HepG2 (cell line): Measurements from ENCODE around the gene PPA2. TPM values are rescaled to one million over a fixed set of nuclear protein-coding genes. Genes with fewer than 3 reads are reported as not detected.

ENCODE experiments used
- AHDC1 ChIP-seq: sonication (generic); formaldehyde crosslinking; IDR thresholded peaks from 2 replicates; pipeline ENCODE4 v1.5.1; 2020; ENCODE audit warnings: mild to moderate bottlenecking, missing genetic modification reagents, borderline replicate concordance
- CCDC6 ChIP-seq: sonication (generic); formaldehyde crosslinking; IDR thresholded peaks from 2 replicates; pipeline ENCODE4 v1.8.1; 2022; ENCODE audit warnings: mild to moderate bottlenecking, missing genetic modification reagents, moderate library complexity
- GLMP ChIP-seq: sonication (generic); formaldehyde crosslinking; IDR thresholded peaks from 2 replicates; pipeline ENCODE4 v1.9.0; 2021; ENCODE audit warnings: missing genetic modification reagents, mild to moderate bottlenecking, borderline replicate concordance
- KDM5A ChIP-seq: fragments of 200-600 bp; sonication (generic); IDR thresholded peaks from 2 replicates; pipeline ENCODE4 v1.7.0; 2018; ENCODE audit warnings: antibody characterized with exemption, mild to moderate bottlenecking, low read length, borderline replicate concordance
- KLF6 ChIP-seq: IDR thresholded peaks from 2 replicates; pipeline ENCODE4 v1.8.0; 2016; ENCODE audit warnings: missing biosample characterization, missing genetic modification reagents
- MIER2 ChIP-seq: IDR thresholded peaks from 2 replicates; pipeline ENCODE4 v1.6.1; 2016; ENCODE audit warnings: missing biosample characterization, missing genetic modification reagents
- MYNN ChIP-seq: sonication (generic); formaldehyde crosslinking; IDR thresholded peaks from 2 replicates; pipeline ENCODE4 v1.4.0; 2020; ENCODE audit warnings: mild to moderate bottlenecking, low read depth, missing genetic modification reagents
- REPIN1 ChIP-seq: sonication (generic); formaldehyde crosslinking; IDR thresholded peaks from 2 replicates; pipeline ENCODE4 v1.8.0; 2022; ENCODE audit warnings: missing genetic modification reagents, low read depth, mild to moderate bottlenecking, borderline replicate concordance
- SAP130 ChIP-seq: IDR thresholded peaks from 2 replicates; pipeline ENCODE4 v1.6.1; 2016; ENCODE audit warnings: low read depth
- SNAPC2 ChIP-seq: sonication (generic); formaldehyde crosslinking; IDR thresholded peaks from 2 replicates; pipeline ENCODE4 v1.8.1; 2022; ENCODE audit warnings: mild to moderate bottlenecking, missing genetic modification reagents
- ZHX1 ChIP-seq: sonication (generic); formaldehyde crosslinking; IDR thresholded peaks from 2 replicates; pipeline ENCODE4 v1.8.1; 2022; ENCODE audit warnings: low read depth, mild to moderate bottlenecking, missing genetic modification reagents
- ZNF20 ChIP-seq: sonication (generic); formaldehyde crosslinking; IDR thresholded peaks from 2 replicates; pipeline ENCODE4 v1.4.0; 2020; ENCODE audit warnings: mild to moderate bottlenecking, moderate library complexity, missing genetic modification reagents
- ZNF33B ChIP-seq: sonication (generic); formaldehyde crosslinking; IDR thresholded peaks from 2 replicates; pipeline ENCODE4 v1.5.1; 2020; ENCODE audit warnings: mild to moderate bottlenecking, missing genetic modification reagents
- ZSCAN25 ChIP-seq: sonication (generic); formaldehyde crosslinking; IDR thresholded peaks from 2 replicates; pipeline ENCODE4 v1.8.0; 2022; ENCODE audit warnings: mild to moderate bottlenecking, missing genetic modification reagents
- polyA plus RNA-seq, 8 experiments: library from polyadenylated mRNA; depleted of rRNA in 3 of 8; stranded (reverse) in 7 of 8; unstranded in 1 of 8; fragments of >200 nt; fragmentation: Illumina TruSeq in 4 of 8; extraction: Trizol in 4 of 8; gene quantifications; 2 replicates each; pipeline versions ENCODE4 v1.2.1 to v1.2.3, GENCODE V29; 2011 to 2016; ENCODE audit warnings: low read depth in 4 of 8, missing spikeins in 1 of 8, mixed read lengths in 1 of 8; ENCODE audit not compliant: insufficient read depth in 1 of 8
- total RNA-seq, 5 experiments: library from RNA; depleted of rRNA; stranded (reverse); fragments of >200 nt; fragmentation: Illumina TruSeq; extraction: Trizol; gene quantifications; 2 replicates each; pipeline ENCODE4 v1.2.3, GENCODE V29; 2016; ENCODE audit warnings: low read depth in 1 of 5
- TF ChIP-seq, protein P1 (sequence below): sonication (generic); formaldehyde crosslinking; IDR thresholded peaks from 2 replicates; pipeline ENCODE4 v1.5.1; 2020; ENCODE audit warnings: mild to moderate bottlenecking, missing genetic modification reagents, borderline replicate concordance
- TF ChIP-seq, protein P2 (sequence below): sonication (generic); formaldehyde crosslinking; IDR thresholded peaks from 2 replicates; pipeline ENCODE4 v1.5.1; 2020; ENCODE audit warnings: missing genetic modification reagents, mild to moderate bottlenecking, borderline replicate concordance

Gene PPA2
- total and polyA plus RNA-seq, 2 of the 13 experiments (the other 11 are each of a cell fraction or from before 2014, with no cell fraction given), result 44.2 to 70.6 TPM

- 0 out of 2 replicates have a peak, but pooled peaks have one; percentile 38 for TF ChIP-seq CCDC6 (CRISPR knock-in tag)
- TF ChIP-seq KDM5A, result peak; percentile 18; the same call in 1 of the 2 replicates
- TF ChIP-seq ZNF20, result no peak
- TF ChIP-seq AHDC1, result no peak
- TF ChIP-seq MIER2 (CRISPR knock-in tag), result no peak
- TF ChIP-seq ZNF33B (CRISPR knock-in tag), result no peak
- TF ChIP-seq ZHX1 (CRISPR knock-in tag), result no peak
- no peak for TF ChIP-seq ZSCAN25 (CRISPR knock-in tag)
- TF ChIP-seq KLF6 (CRISPR knock-in tag), result no peak
- TF ChIP-seq, protein P1, sequence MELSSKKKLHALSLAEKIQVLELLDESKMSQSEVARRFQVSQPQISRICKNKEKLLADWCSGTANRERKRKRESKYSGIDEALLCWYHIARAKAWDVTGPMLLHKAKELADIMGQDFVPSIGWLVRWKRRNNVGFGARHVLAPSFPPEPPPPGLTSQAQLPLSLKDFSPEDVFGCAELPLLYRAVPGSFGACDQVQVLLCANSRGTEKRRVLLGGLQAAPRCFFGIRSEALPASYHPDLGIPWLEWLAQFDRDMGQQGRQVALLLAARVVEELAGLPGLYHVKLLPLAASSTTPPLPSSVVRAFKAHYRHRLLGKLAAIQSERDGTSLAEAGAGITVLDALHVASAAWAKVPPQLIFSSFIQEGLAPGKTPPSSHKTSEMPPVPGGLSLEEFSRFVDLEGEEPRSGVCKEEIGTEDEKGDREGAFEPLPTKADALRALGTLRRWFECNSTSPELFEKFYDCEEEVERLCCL, result no peak
- TF ChIP-seq MYNN (CRISPR knock-in tag), result no peak
- TF ChIP-seq, protein P2, sequence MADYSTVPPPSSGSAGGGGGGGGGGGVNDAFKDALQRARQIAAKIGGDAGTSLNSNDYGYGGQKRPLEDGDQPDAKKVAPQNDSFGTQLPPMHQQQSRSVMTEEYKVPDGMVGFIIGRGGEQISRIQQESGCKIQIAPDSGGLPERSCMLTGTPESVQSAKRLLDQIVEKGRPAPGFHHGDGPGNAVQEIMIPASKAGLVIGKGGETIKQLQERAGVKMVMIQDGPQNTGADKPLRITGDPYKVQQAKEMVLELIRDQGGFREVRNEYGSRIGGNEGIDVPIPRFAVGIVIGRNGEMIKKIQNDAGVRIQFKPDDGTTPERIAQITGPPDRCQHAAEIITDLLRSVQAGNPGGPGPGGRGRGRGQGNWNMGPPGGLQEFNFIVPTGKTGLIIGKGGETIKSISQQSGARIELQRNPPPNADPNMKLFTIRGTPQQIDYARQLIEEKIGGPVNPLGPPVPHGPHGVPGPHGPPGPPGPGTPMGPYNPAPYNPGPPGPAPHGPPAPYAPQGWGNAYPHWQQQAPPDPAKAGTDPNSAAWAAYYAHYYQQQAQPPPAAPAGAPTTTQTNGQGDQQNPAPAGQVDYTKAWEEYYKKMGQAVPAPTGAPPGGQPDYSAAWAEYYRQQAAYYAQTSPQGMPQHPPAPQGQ (CRISPR knock-in tag), result no peak
- TF ChIP-seq GLMP, result no peak
- no peak for TF ChIP-seq SNAPC2 (CRISPR knock-in tag)
- peak; percentile 46; the same call in 1 of the 2 replicates for TF ChIP-seq SAP130 (CRISPR knock-in tag)
- no peak for TF ChIP-seq REPIN1
These were observed 2.2 kb downstream of the PPA2 start (continued) for GRCh38 chr4:105471566-105472176.
